ENCODE data around the gene WRAP73.

Gene WRAP73

DNA sequence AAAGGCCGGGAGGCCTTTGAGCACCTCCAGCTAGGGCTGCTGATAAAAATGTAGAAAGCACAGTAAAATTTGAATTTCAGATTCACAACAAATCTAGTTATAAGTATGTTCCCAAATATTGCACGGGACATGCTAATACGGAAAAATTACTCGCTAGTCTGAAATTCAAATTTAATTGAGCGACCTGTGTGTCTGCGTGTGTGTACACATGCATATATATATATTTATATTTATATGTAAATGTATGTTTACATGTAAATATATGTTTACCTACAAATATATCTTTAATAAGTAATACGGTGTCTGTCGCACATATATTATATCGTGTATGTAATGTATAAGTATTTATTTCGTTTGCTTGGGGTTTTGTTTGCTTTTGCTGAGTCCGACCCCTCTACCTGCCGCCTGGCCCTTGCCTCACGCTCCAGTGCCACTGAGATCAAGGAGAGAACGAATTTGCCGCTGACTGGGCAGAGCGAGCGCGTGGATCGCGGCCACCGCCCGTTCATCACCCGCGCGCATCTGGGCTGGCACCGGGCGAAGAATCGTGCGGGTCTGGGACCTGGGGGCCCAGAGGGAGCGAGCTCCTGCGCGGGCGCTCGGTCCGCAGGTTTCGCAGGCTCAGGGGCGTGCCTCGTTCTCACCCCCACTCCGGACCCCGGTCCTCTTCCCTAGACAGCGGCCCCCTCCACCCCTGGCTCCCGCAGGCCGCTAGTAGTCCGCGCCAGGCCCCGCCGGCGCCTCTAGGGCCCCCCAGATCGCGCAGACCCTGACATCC is 534 bp upstream of the WRAP73 start:
- DNase-seq (ENCODE audit: low read depth in 2 of 2): no peak

DNA sequence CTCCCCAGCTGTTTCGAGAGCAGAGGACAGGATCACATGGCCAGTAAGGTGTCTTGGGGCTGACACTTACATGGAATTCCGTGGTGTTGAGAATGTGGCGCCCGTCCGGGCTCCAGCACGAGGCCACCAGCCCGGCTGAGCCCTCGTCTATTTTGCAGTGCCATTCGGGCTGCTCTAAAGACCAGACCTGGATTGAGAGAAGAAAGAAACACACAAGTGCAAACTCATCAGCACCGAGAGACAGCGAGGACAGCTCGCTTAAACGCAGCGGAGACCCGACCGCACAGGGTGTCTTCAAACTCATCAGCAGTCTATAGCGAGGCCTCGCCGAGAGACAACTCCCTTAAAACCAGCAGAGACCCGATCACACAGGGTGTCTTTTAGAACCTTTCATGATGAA is 3.3 kb downstream of the WRAP73 start:
- DNase-seq (ENCODE audit: low read depth in 2 of 2): no peak

DNA sequence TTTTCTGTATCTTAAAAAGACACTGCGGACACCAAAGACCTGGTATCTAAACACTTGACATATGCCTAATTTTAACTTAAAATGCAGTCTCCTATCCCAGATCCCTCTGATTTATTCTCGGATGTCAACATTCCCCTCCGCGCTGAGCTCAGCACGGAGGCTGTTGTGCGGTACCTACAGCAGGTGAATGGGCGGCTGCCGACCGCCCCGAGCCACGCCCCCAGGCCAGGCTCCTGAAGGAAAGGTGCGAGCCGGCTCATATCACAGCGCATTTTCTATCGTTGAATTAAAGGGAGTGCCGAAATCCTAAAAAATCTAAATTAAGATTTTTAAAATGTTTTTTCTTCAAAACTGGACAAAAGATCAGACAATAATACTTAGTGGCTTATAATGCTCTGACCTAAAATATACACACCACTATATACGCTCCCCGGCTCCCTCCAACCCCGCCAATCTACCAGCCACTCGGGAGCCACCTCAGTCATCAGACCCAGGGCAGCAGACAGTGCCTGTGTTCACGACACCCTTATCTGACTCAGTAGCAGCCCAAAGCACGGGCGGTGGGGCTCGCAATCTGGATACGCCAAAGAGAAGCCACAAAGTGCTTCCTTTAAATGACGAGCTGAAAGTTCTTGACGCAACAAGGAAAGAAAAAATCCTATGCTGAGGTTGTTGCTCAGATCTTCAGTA is 4.1 kb downstream of the WRAP73 start:
- DNase-seq (ENCODE audit: low read depth in 2 of 2): no peak

DNA sequence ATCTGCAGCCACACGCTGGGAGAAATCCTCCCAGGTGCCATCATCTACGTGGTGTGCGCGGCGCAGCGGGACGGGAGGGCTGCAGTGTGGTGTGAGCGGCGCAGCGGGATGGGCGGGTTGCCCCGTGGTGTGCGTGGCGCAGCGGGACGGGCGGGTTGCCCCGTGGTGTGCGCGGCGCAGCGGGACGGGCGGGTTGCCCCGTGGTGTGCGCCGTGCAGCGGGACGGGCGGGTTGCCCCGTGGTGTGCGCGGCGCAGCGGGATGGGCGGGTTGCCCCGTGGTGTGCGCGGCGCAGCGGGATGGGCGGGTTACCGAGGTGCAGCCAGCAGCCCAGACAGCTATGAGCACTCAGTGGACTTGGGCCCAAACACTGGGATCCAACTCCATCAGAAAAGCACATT is 4.7 kb downstream of the WRAP73 start:
- no peak for DNase-seq (ENCODE audit: low read depth in 2 of 2)

DNA sequence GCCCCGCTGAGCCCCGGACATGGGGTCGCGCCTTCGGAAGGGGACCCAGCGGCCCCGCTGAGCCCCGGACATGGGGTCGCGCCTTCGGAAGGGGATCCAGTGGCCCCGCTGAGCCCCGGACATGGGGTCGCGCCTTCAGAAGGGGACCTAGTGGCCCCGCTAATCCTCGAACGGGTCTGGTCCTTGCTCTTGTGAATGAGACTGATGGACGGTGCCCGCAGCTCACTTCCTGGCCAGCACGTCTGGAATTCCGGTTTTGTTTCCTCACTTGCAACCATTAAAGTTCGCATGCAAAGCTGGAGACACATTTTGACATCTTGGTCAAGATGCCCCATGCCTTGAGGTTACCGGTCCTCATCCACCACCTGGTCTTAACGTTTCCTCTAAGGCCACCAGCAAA is 5.6 kb downstream of the WRAP73 start:
- no peak for DNase-seq (ENCODE audit: low read depth in 2 of 2)

DNA sequence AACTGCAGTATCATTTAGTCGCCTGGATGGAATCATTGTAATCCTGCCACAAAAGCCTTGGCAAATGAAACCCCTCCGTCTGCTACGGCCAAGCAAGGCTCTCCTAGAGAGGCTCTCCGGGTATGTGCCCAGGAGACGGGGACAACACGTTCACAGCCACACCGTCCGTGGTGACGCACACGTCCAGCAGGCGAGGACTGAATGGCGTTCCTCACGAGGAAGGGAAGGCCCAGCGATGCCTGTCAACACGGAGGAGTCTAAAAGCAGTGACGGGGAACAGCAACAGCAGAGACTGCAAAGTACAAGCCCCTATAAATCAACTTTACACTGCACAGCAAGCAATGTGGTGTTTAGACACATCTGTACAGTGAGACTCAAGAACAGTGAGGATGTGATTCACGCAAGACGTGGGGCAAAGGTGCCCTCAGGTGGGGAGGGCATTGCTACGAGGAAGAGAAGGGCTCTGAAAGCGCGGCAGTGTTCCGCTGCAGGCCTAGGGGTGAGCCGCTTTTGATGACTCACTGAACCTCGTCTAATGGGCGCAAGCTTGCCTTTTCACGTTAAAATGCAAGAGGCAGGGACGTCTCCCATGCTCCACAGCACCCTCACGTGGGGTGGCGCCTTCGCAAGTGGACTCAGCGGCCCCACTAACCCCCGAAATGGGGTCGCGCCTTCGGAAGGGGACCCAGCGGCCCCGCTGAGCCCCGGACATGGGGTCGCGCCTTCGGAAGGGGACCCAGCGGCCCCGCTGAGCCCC is 6.8 kb downstream of the WRAP73 start:
- DNase-seq (ENCODE audit: low read depth in 2 of 2): no peak

GRCh38 chr1:3641816-3642215 is 8.1 kb downstream of the WRAP73 start:
- no peak for DNase-seq (ENCODE audit: low read depth in 2 of 2)

DNA sequence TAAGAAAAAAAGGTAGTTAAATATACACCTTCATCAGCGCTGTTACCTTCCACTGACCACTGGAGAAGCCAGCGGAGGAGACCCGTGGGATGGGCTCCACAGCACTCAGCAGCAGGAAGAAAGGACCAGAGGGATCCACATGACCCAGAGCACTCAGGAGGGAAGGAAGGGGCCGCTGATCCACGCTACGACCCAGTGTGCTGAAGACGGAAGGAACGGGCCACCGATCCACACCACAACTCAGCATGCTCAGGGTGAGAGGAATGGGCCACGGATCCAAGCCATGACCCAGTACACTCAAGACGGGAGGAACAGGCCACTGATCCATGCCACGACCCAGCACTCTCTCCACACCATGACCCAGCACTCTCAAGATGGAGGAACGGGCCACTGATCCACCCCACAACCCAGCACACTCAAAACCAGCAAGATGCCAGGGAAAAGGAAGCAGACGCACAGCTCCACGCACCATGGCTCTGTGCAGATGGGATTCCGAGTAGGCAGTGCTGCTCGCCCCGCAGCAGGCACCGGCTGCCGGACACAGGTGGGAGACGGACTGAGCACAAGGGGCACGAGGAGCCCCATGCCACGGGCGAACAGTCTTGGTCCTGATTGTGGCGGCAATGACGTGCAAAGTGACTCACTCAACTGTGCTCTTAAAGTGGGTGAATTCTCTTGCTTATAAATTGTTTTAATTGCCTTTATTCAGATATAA is 8.7 kb downstream of the WRAP73 start:
- DNase-seq (ENCODE audit: low read depth in 2 of 2): no peak

- no peak for DNase-seq (ENCODE audit: low read depth in 2 of 2)
Observed at GRCh38 chr1:3640121-3640837, 9.6 kb downstream of the WRAP73 start.

- no peak for DNase-seq (ENCODE audit: low read depth in 2 of 2)
Observed at GRCh38 chr1:3639397-3639911, 10.4 kb downstream of the WRAP73 start.

- no peak for DNase-seq (ENCODE audit: low read depth in 2 of 2)
Observed at GRCh38 chr1:3638676-3639075, 11.2 kb downstream of the WRAP73 start.

GRCh38 chr1:3638027-3638426 is 11.9 kb downstream of the WRAP73 start:
- no peak for DNase-seq (ENCODE audit: low read depth in 2 of 2)

- no peak for DNase-seq (ENCODE audit: low read depth in 2 of 2)
Observed at GRCh38 chr1:3636531-3636930, 13.4 kb downstream of the WRAP73 start.

GRCh38 chr1:3636080-3636479 is 13.8 kb downstream of the WRAP73 start:
- DNase-seq (ENCODE audit: low read depth in 2 of 2): no peak

DNA sequence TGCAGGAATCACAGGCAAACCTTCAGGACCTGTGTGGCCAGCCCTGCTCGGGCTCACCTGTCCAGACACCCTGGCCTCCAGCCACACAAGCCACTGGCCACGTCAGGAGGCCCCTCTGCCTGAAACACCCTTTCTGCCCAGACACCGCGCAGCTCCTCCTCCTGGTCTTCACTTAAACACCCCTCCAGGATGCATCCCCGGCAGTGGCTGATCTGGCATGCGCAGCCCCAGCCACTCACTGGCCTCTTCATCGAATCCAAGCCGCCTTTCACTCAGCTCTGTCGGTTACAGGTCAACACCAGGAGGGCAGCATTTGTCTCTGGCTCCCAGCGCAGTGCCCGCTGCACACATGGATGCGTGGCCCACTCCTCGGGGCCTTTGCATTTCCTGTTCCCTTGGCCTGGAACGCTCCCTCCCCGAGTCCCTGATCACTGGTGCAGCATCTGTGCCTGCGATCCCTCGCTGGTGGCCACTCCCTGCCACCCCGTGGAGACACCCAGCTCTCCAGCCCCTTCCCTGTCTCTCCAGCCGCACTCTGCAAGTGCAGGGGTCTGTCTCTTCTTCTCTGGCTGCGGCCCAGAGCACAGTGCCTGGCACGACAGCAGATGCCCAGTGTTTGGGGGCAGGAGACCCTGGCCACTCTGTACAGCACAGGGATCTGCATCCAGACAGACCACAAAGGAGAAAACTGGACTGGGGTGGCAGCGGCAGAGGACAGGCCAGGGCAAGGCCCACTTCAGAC is 15.7 kb downstream of the WRAP73 start:
- DNase-seq (ENCODE audit: low read depth in 2 of 2): no peak

DNA sequence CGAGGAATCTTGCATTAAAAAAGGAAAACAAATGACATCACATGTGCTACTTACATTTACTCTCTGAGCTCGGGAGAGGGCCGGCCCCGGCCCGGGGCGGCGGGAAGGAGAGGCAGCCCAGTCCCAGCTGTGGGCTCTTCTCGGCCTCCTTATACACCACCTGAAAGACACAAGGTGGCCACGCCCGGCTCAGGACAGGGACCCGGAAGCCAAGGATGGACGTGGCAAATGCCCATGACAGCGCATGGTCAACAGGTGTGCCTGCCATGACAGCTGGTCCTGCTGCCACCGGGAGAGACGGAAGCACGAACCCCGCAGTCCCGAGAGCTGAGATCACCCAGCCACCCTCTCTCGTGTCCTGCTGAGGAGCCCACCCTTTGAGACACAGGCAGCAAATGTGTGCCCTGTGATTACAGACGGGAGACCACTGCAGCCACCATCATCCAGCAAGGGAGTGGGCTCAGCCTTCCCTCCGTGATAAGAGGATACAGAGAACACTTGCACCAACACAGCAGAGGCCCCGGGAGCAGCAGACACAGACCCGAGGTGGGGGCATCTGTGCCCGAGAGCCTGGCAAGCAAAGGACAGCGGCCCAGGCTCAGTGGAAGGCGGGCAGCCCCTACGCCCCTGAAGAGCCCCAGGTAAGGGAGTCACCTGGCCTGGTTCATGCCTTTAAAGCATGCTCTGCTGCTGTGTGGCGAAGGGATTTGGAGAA is 16.4 kb downstream of the WRAP73 start:
- DNase-seq (ENCODE audit: low read depth in 2 of 2): no peak

GRCh38 chr1:3632716-3633343 is 17.1 kb downstream of the WRAP73 start:
- no peak for DNase-seq (ENCODE audit: low read depth in 2 of 2)

GRCh38 chr1:3632298-3632697 is 17.6 kb downstream of the WRAP73 start:
- DNase-seq (ENCODE audit: low read depth in 2 of 2): no peak
